ENCODE measurements around the gene MYRF. TPM values are rescaled to one million over a fixed set of nuclear protein-coding genes. Genes with fewer than 3 reads are reported as not detected.

Gene MYRF
- total and polyA plus RNA-seq, 2 donors (not counting 3 experiments of a cell fraction or from before 2014, with no cell fraction given), result 0.82 to 0.98 TPM

DNA sequence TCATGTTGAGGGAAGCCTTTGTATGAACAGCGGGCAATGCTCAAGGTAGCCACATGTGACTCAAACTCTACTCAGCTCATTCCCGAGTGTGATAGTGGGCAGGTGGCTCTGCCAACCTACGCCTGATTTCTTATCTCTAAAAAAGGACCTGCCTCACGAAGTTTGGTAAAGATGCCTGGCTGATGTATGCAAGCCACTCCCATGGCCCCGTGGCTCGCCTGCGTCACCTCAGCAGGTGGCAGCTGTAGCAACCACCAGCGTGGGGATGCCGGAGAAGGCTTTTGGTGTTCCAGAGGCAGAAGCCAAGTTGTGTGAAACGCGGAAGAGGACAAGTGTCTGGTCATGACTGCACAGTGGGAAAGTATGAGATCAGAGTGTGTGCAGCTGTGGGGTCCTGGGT lies 81.0 kb downstream of the MYRF start:
- TF ChIP-seq FOS (IDR thresholded peaks at IDR 0.05; ENCODE audit: borderline replicate concordance, insufficient read depth, low read length) (no peak), CTCF (IDR thresholded peaks at IDR 0.05; ENCODE audit: extremely low read depth in 1 of 2, insufficient read depth in 1 of 2, low read depth in 1 of 2, low read length in 2 of 2) (no peak), POLR2AphosphoS5 (IDR thresholded peaks at IDR 0.05; ENCODE audit: insufficient read depth, low read depth, low read length) (no peak), MAX (IDR thresholded peaks at IDR 0.05; ENCODE audit: insufficient read depth, insufficient read length) (no peak), MYC (IDR thresholded peaks at IDR 0.05; ENCODE audit: low read depth, low read length) (no peak), EZH2 (IDR thresholded peaks at IDR 0.05; ENCODE audit: borderline replicate concordance, low read depth, low read length, severe bottlenecking) (no peak), GATA2 (IDR thresholded peaks at IDR 0.05; ENCODE audit: insufficient read depth, insufficient read length, low read depth, low read length) (no peak), POLR2A (IDR thresholded peaks at IDR 0.05; ENCODE audit: low read depth, low read length) (no peak), JUN (IDR thresholded peaks at IDR 0.05; ENCODE audit: borderline replicate concordance, insufficient read depth, insufficient read length, low read depth) (no peak)
- Histone ChIP-seq H4K20me1 (replicated peaks; ENCODE audit: control insufficient read depth, extremely low read depth, insufficient read depth, low read length) (peaks cover 4% of the 10 kb centered on the region), H3K9me1 (replicated peaks; ENCODE audit: control insufficient read depth, extremely low read depth, insufficient read depth, low read length) (no peaks in the 10 kb centered on the region), H3K79me2 (ENCODE audit: control insufficient read depth, insufficient read depth, low read length) (peaks cover 92% of the 10 kb centered on the region), H3K9ac (replicated peaks; ENCODE audit: extremely low read depth, insufficient read depth, low read length) (no peak overlapping the region), H3K4me2 (ENCODE audit: insufficient read depth, low read length) (peak overlapping the region; percentile 16), H3K27me3 (ENCODE audit: control insufficient read depth in 2 of 2, insufficient read depth in 2 of 2, low read length in 2 of 2) (no peaks in the 10 kb centered on the region), H3K36me3 (ENCODE audit: control insufficient read depth in 2 of 2, extremely low read depth in 1 of 2, insufficient read depth in 2 of 2, low read length in 2 of 2) (peaks cover 3 to 14% of the 10 kb centered on the region in 2 experiments), H2AFZ (ENCODE audit: low read depth, low read length) (no peak overlapping the region), H3K4me3 (replicated peaks in 1 of 3; ENCODE audit: insufficient read depth in 1 of 3, low read depth in 1 of 3, low read length in 3 of 3) (no peak overlapping the region), H3K27ac (ENCODE audit: insufficient read depth, low read depth, low read length) (peak overlapping the region; percentile 98), H3K4me1 (ENCODE audit: control insufficient read depth, extremely low read depth, insufficient read depth, low read length) (peaks cover 60% of the 10 kb centered on the region), H3K9me3 (replicated peaks; ENCODE audit: control insufficient read depth, insufficient read depth, low read length) (no peaks in the 10 kb centered on the region)
- intact Hi-C loops (cut with micrococcal nuclease) (no loop called here), dilution Hi-C loops (cut with MboI; ENCODE audit: extremely low pct_ligation_motif_present, low sequenced_read_pairs) (no loop called here)
- ChIA-PET CTCF (interaction anchor here (1.7 to 5.7 kb wide), 3 partner anchors 17 to 249 kb away, joined by 4 to 38 read pairs (median 6); partner anchors contain the start of gene FADS1), POLR2A (interaction anchor here (0.6 to 2.3 kb wide), 2 partner anchors 19 to 35 kb away, joined by 3 to 10 read pairs; no protein-coding TSS in a partner anchor)
- FAIRE-seq (no peak), DNase-seq (ENCODE audit: low read depth, low spot score) (no peak)
- BruUV-seq (replicated peaks), result no TSS peak
